ENCODE data around the gene TCP11X1.
"Not testable (repeated sequence)": the region's sequence is repeated elsewhere in the genome, so short reads cannot be mapped to it uniquely, and the experiment has no call there.

Gene TCP11X1

GRCh38 chrX:102214986-102215385 lies at the start of gene TCP11X1:
TCP11X1 (plus strand) TSS chrX:102215301.
- DNase-seq (ENCODE audit: low read depth, low spot score), result not testable (repeated sequence)

GRCh38 chrX:102185967-102186720 lies 29.0 kb upstream of the TCP11X1 start:
- no peak for DNase-seq (ENCODE audit: low read depth, low spot score)

- DNase-seq (ENCODE audit: low read depth, low spot score), result not testable (repeated sequence)
These were observed 7.2 kb upstream of the TCP11X1 start for GRCh38 chrX:102207940-102208339.

- DNase-seq (ENCODE audit: low read depth, low spot score), result not testable (repeated sequence)
These were observed 1.4 kb downstream of the TCP11X1 start for GRCh38 chrX:102216497-102216896.

- not testable (repeated sequence) for DNase-seq (ENCODE audit: low read depth, low spot score)
These were observed 20.6 kb downstream of the TCP11X1 start for GRCh38 chrX:102235678-102236077.

- DNase-seq (ENCODE audit: low read depth, low spot score), result not testable (repeated sequence)
These were observed 25.2 kb downstream of the TCP11X1 start for GRCh38 chrX:102240265-102240664.

GRCh38 chrX:102246893-102247292 lies 31.8 kb downstream of the TCP11X1 start, which contains the start of gene NXF2:
NXF2 (plus strand) TSS chrX:102247167; CDS start chrX:102307079, 59,912 bp downstream.
- not testable (repeated sequence) for DNase-seq (ENCODE audit: low read depth, low spot score)

GRCh38 chrX:102272231-102272630 lies 57.1 kb downstream of the TCP11X1 start:
- not testable (repeated sequence) for DNase-seq (ENCODE audit: low read depth, low spot score)

Measured in activated CD4-positive, CD25-positive, alpha-beta regulatory T cell treated with anti-CD3 and anti-CD28 coated beads, Interleukin-2, amount 50 U/mL, for 16 hours (primary cell).